ENCODE data around the gene CDH11.

- TF ChIP-seq CTCF (IDR thresholded peaks at IDR 0.05; ENCODE audit: low read length) (no peak), EZH2 (IDR thresholded peaks at IDR 0.05; ENCODE audit: borderline replicate concordance, low read length) (no peak)
Measured at GRCh38 chr16:65012357-65012756, 109.5 kb downstream of the CDH11 start.
